ENCODE data around the gene RPL19. TPM values are rescaled to one million over a fixed set of nuclear protein-coding genes. Genes with fewer than 3 reads are reported as not detected.

RPL19 gene
- total RNA-seq, 1 donor from 2014 or later, result 2,751 TPM

GRCh38 chr17:39204245-39204644, 4.2 kb downstream of the RPL19 start:
- H3K9me3 ChIP-seq (ENCODE audit: low read depth), result no peaks in the 10 kb centered on the region
- DNase-seq (ENCODE audit: low spot score), result no peak
- Mint-ChIP-seq H3K27ac (no peak overlapping the region), H3K9me3 (no peaks in the 10 kb centered on the region), H3K4me3 (no peak overlapping the region), H3K4me1 (peaks cover 36% of the 10 kb centered on the region), H3K27me3 (ENCODE audit: insufficient read depth, low read depth) (peaks cover 27% of the 10 kb centered on the region), H3K36me3 (peaks cover 24% of the 10 kb centered on the region)
- no peak overlapping the region for H3K27ac ChIP-seq
- peaks cover 4% of the 10 kb centered on the region for H3K27me3 ChIP-seq
- H3K4me1 ChIP-seq, result peaks cover 29% of the 10 kb centered on the region
- no peak overlapping the region for H2AFZ ChIP-seq (replicated peaks)
- no peak overlapping the region for H3K4me2 ChIP-seq
- H3K79me2 ChIP-seq (ENCODE audit: low read depth), result peaks cover 29% of the 10 kb centered on the region
- H3K4me3 ChIP-seq, result no peak overlapping the region
- H3K36me3 ChIP-seq, result peaks cover 14% of the 10 kb centered on the region
- H3K9ac ChIP-seq, result no peak overlapping the region
- TF ChIP-seq EZH2phosphoT487 (IDR thresholded peaks at IDR 0.05), result no peak
- TF ChIP-seq EZH2 (IDR thresholded peaks at IDR 0.05), result no peak
- TF ChIP-seq CTCF (IDR thresholded peaks at IDR 0.05), result no peak
- peaks cover 17% of the 10 kb centered on the region for H4K20me1 ChIP-seq (ENCODE audit: low read depth)
- peaks cover 78% of the 10 kb centered on the region for H3F3A ChIP-seq (ENCODE audit: low read depth)

GRCh38 chr17:39205112-39205526, 5.0 kb downstream of the RPL19 start:
- Histone ChIP-seq H3K9ac (no peak overlapping the region), H3F3A (ENCODE audit: low read depth) (peaks cover 74% of the 10 kb centered on the region), H3K27me3 (peaks cover 13% of the 10 kb centered on the region), H3K4me1 (peaks cover 37% of the 10 kb centered on the region), H2AFZ (replicated peaks) (no peak overlapping the region), H3K4me2 (no peak overlapping the region), H4K20me1 (ENCODE audit: low read depth) (peaks cover 17% of the 10 kb centered on the region), H3K4me3 (no peak overlapping the region), H3K36me3 (peaks cover 14% of the 10 kb centered on the region), H3K9me3 (ENCODE audit: low read depth) (no peaks in the 10 kb centered on the region), H3K27ac (no peak overlapping the region), H3K79me2 (ENCODE audit: low read depth) (peaks cover 28% of the 10 kb centered on the region)
- H3K27ac Mint-ChIP-seq, result no peak overlapping the region
- H3K9me3 Mint-ChIP-seq, result no peaks in the 10 kb centered on the region
- H3K4me1 Mint-ChIP-seq, result peaks cover 32% of the 10 kb centered on the region
- H3K27me3 Mint-ChIP-seq (ENCODE audit: insufficient read depth, low read depth), result peaks cover 23% of the 10 kb centered on the region
- H3K36me3 Mint-ChIP-seq, result peaks cover 24% of the 10 kb centered on the region
- TF ChIP-seq EZH2phosphoT487 (IDR thresholded peaks at IDR 0.05), result no peak
- no peak for TF ChIP-seq EZH2 (IDR thresholded peaks at IDR 0.05)
- no peak for TF ChIP-seq CTCF (IDR thresholded peaks at IDR 0.05)
- no peak overlapping the region for H3K4me3 Mint-ChIP-seq
- DNase-seq (ENCODE audit: low spot score), result no peak

- H3K36me3 Mint-ChIP-seq, result peaks cover 8% of the 10 kb centered on the region
- no peak overlapping the region for H3K9ac ChIP-seq
- DNase-seq (ENCODE audit: low spot score), result no peak
- no peaks in the 10 kb centered on the region for H3K9me3 ChIP-seq (ENCODE audit: low read depth)
- no peak overlapping the region for H3K4me3 ChIP-seq
- no peak overlapping the region for H3K27ac Mint-ChIP-seq
- no peaks in the 10 kb centered on the region for H3K36me3 ChIP-seq
- H3F3A ChIP-seq (ENCODE audit: low read depth), result peaks cover 47% of the 10 kb centered on the region
- H3K79me2 ChIP-seq (ENCODE audit: low read depth), result no peaks in the 10 kb centered on the region
- peaks cover 28% of the 10 kb centered on the region for H3K4me1 ChIP-seq
- H3K4me3 Mint-ChIP-seq, result no peak overlapping the region
- no peaks in the 10 kb centered on the region for H3K9me3 Mint-ChIP-seq
- TF ChIP-seq EZH2 (IDR thresholded peaks at IDR 0.05) (no peak), EZH2phosphoT487 (IDR thresholded peaks at IDR 0.05) (no peak), CTCF (IDR thresholded peaks at IDR 0.05) (no peak)
- peaks cover 23% of the 10 kb centered on the region for H3K27me3 Mint-ChIP-seq (ENCODE audit: insufficient read depth, low read depth)
- H3K4me2 ChIP-seq, result peak overlapping the region; percentile 93
- H2AFZ ChIP-seq (replicated peaks), result no peak overlapping the region
- H3K27ac ChIP-seq, result no peak overlapping the region
- peaks cover 26% of the 10 kb centered on the region for H3K27me3 ChIP-seq
- H3K4me1 Mint-ChIP-seq, result peaks cover 29% of the 10 kb centered on the region
- H4K20me1 ChIP-seq (ENCODE audit: low read depth), result peaks cover 4% of the 10 kb centered on the region
These were observed 8.1 kb downstream of the RPL19 start for GRCh38 chr17:39208136-39208535.
